Right lobe of liver (tissue), 6 donors: ENCODE data around the gene RGS12. TPM values are rescaled to one million over a fixed set of nuclear protein-coding genes. Genes with fewer than 3 reads are reported as not detected.

ENCODE experiments used
- ATAC-seq, 4 donors: fragments of 200-7000 bp; cut with Tn5 transposase; one replicate each; pipeline ENCODE4 v1.9.1; 2020; ENCODE audit warnings: mild to moderate bottlenecking in 4 of 4, moderate library complexity in 4 of 4
- DNase-seq, 3 donors: peaks; one replicate each; pipeline ENCODE4 v3.0.0-alpha.2; 2020
- H3K27ac ChIP-seq, 3 donors: fragments of 200-600 bp; one replicate each; pipeline ENCODE4 v1.8.0; 2022
- H3K27me3 ChIP-seq, 2 donors: fragments of 200-600 bp; one replicate each; pipeline ENCODE4 v1.8.0; 2022
- H3K36me3 ChIP-seq, 4 donors: fragments of 200-600 bp; sonication (generic) in 1 of 4; one replicate each; pipeline versions ENCODE4 v1.5.1 to v1.8.0; 2017 to 2022; ENCODE audit warnings: control low read depth in 1 of 4
- H3K4me1 ChIP-seq, 4 donors: fragments of 200-600 bp; sonication (generic) in 1 of 4; one replicate each; pipeline versions ENCODE4 v1.5.1 to v1.8.0; 2017 to 2022; ENCODE audit warnings: control low read depth in 1 of 4
- H3K4me3 ChIP-seq, 3 donors: fragments of 200-600 bp; one replicate each; pipeline ENCODE4 v1.8.0; 2022
- H3K9me3 ChIP-seq, 4 donors: fragments of 200-600 bp; sonication (generic) in 1 of 4; one replicate each; pipeline versions ENCODE4 v1.5.1 to v1.8.0; 2017 to 2022; ENCODE audit warnings: control low read depth in 1 of 4
- CTCF ChIP-seq, 4 donors: fragments of 200-600 bp in 3 of 4; fragments of 450-650 bp in 1 of 4; IDR thresholded peaks; one replicate each; pipeline versions ENCODE4 v1.5.1 to v1.8.0; 2016 to 2022; ENCODE audit warnings: antibody characterized with exemption in 4 of 4, mild to moderate bottlenecking in 2 of 4
- POLR2A ChIP-seq: fragments of 450-650 bp; IDR thresholded peaks from one replicate; pipeline ENCODE4 v1.6.1; 2017; ENCODE audit warnings: antibody characterized with exemption, mild to moderate bottlenecking
- WGBS: methylation state at CpG from one replicate; pipeline ENCODE4 v1.1.6; 2018; ENCODE audit warnings: low coverage, low lambda C conversion rate; ENCODE audit not compliant: insufficient coverage; ENCODE audit errors: missing lambda C conversion rate; 5-methylcytosine and 5-hydroxymethylcytosine counted together
- intact Hi-C, 2 donors: fragments of 100-400 bp; cut with DNase I; formaldehyde crosslinking; loops; one replicate each; pipeline versions ENCODE4 v1.11.2 to v1.14.1; 2022
- total RNA-seq, 6 experiments: library from RNA; depleted of rRNA in 2 of 6; stranded (reverse); fragments of >200 nt in 2 of 6; fragmentation: NEBNext Ultra II Directional in 3 of 6; extraction: Animal tissue kit (Norgen Biotek cat#: 25700) in 3 of 6; gene quantifications; one replicate each; pipeline versions ENCODE4 v1.1.0 to v1.2.4, GENCODE V29; 2016 to 2023
- donor health status: DM: no; HTN: yes; CAD: no.
- donor health status: DM: no; HTN: no; CAD: no.
- donor health status: DM: no; HTN: no; CAD: no.
- donor health status: DM: no; HTN: yes; CAD: no.
- donor health status: DM: no; HTN: yes; CAD: no.

The RGS12 gene
- total RNA-seq, 6 experiments from 2014 or later, result 15.0 to 29.6 (median 22.1) TPM

GRCh38 chr4:3288571-3289094 lies 4.2 kb upstream of the RGS12 start:
- Histone ChIP-seq H3K27ac (no peak overlapping the region), H3K9me3 (no peaks in the 10 kb centered on the region), H3K27me3 (no peaks in the 10 kb centered on the region), H3K36me3 (no peaks in the 10 kb centered on the region), H3K4me3 (no peak overlapping the region), H3K4me1 (peaks cover 0 to 6% (median 3%) of the 10 kb centered on the region in 4 donors)
- TF ChIP-seq CTCF (IDR thresholded peaks at IDR 0.05) (no peak), POLR2A (no peak)
- peak in 1 of 3 donors; percentile 50 for DNase-seq
- intact Hi-C loops, result no loop called here
- 20% methylated on average over 1 of the region's 11 CpGs for WGBS
- no peak for ATAC-seq

- no peak for TF ChIP-seq POLR2A
- no peak for TF ChIP-seq CTCF (IDR thresholded peaks at IDR 0.05)
- 94% methylated on average over 10 of the region's 11 CpGs for WGBS
- H3K36me3 ChIP-seq, result no peaks in the 10 kb centered on the region
- no peak overlapping the region for H3K27ac ChIP-seq
- ATAC-seq (no peak), DNase-seq (peak in 1 of 3 donors; percentile 30)
- no peaks in the 10 kb centered on the region for H3K27me3 ChIP-seq
- peaks cover 0 to 6% (median 3%) of the 10 kb centered on the region in 4 donors for H3K4me1 ChIP-seq
- H3K4me3 ChIP-seq, result no peak overlapping the region
- H3K9me3 ChIP-seq, result no peaks in the 10 kb centered on the region
- intact Hi-C loops, result no loop called here
Measured at GRCh38 chr4:3290476-3290875, 2.3 kb upstream of the RGS12 start.

DNA sequence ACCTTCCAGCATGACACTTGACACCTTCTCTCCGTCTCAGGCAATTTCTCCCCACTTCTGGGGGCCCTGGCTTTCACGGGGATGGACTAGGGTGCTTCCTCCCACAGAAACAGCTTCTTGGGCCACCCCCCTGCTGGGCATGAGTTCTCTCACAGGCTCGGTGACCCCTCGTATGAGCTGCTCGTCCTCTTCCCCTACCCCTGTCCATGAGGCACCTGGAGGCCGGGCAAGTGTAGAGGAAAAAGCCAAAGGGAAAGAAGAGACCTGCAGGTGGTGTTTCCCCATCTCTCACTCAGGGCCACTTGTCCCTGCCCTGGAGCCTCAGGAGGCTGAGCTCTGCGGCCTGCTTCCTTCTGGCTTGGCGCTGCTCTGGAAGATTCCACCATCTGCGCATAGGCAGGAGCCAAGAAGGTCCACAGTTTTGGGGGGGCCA lies 1.9 kb upstream of the RGS12 start:
- no peak overlapping the region for H3K27ac ChIP-seq
- 91% methylated on average over 5 of the region's 9 CpGs for whole genome bisulfite sequencing
- DNase-seq (peak in 1 of 3 donors; percentile 37), ATAC-seq (no peak)
- no peak overlapping the region for H3K4me3 ChIP-seq
- H3K9me3 ChIP-seq, result no peaks in the 10 kb centered on the region
- intact Hi-C loops, result no loop called here
- H3K4me1 ChIP-seq, result peaks cover 0 to 6% (median 3%) of the 10 kb centered on the region in 4 donors
- no peaks in the 10 kb centered on the region for H3K27me3 ChIP-seq
- H3K36me3 ChIP-seq, result no peaks in the 10 kb centered on the region
- TF ChIP-seq POLR2A, result no peak
- no peak for TF ChIP-seq CTCF (IDR thresholded peaks at IDR 0.05)

DNA sequence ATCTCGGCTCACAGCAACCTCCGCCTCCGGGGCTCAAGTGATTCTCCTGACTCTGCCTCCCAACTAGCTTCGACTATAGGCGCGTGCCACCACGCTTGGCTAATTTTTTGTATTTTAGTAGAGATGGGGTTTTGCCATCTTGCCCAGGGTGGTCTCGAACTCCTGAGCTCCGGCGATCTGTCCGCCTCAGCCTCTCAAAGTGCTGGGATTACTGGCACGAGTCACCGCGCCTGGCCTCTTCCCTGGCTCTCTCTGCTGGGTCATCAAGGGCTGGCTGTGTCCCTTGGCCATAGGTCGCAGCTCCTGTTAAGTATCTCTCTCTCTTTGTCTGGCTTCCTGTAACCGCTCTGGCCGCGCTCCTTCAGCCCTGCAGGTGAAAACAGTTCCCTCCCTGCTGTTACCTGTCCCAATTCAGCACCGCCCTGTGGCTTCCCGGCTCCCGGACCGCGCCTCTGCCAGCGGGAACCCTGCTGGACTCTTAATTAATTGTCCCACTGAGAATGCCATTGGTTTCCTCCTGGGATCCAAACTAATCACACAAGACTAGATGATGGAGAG lies 1.3 kb upstream of the RGS12 start:
- Histone ChIP-seq H3K4me3 (peak overlapping the region; percentile 65 to 96 (median 92)), H3K27ac (peak overlapping the region; percentile 74 to 86 (median 77)), H3K9me3 (no peaks in the 10 kb centered on the region), H3K36me3 (no peaks in the 10 kb centered on the region), H3K27me3 (no peaks in the 10 kb centered on the region), H3K4me1 (peaks cover 0 to 6% (median 3%) of the 10 kb centered on the region in 4 donors)
- ATAC-seq, result peak; percentile 0 to 22 (median 12)
- 46% methylated on average over 16 of the region's 24 CpGs for WGBS
- intact Hi-C loops, result no loop called here
- DNase-seq, result peak; percentile 55 to 78 (median 74)
- TF ChIP-seq CTCF (IDR thresholded peaks at IDR 0.05) (peak in 1 of 4 donors; percentile 3), POLR2A (no peak)
